GM18499 (cell line): ENCODE measurements around the gene RB1.
"Not testable (repeated sequence)": the region's sequence is repeated elsewhere in the genome, so short reads cannot be mapped to it uniquely, and the experiment has no call there.

Experiments used
- ATAC-seq: cut with Tn5 transposase; IDR thresholded peaks from one replicate; pipeline ENCODE4 v1.9.1; 2021; ENCODE audit warnings: moderate number of reproducible peaks; ENCODE audit not compliant: insufficient read depth, unreplicated experiment

The RB1 gene

DNA sequence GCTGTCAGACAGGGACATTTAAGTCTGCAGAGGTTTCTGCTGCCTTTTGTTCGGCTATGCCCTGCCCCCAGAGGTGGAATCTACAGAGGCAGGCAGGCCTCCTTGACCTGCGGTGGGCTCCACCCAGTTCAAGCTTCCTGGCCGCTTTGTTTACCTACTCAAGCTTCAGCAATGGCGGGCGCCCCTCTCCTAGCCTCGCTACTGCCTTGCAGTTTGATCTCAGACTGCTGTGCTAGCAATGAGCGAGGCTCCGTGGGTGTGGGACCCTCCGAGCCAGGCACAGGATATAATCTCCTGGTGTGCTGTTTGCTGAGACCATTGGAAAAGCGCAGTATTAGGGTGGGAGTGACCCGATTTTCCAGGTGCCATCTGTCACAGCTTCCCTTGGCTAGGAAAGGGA is 35.6 kb downstream of the RB1 start:
- not testable (repeated sequence) for ATAC-seq

DNA sequence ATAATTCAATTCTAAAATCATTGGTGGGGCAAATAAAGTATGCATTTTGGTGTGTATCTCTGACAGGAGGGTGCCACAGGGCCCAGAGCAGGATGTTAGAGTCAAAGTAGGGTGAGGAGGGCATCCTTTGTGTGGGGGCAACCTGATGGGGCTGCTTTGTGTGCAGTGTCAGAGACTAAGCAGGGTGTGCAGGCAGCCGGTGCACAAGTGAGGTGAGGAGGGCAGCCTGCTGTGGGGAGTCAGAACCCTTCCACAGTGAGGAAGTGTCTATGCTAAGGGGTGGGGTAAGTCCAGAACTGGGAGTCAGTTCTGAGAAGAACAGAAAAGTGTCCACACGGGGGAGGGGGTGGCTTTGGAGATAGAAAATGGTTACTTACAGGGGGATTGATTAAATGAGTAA is 40.7 kb downstream of the RB1 start:
- no peak for ATAC-seq

DNA sequence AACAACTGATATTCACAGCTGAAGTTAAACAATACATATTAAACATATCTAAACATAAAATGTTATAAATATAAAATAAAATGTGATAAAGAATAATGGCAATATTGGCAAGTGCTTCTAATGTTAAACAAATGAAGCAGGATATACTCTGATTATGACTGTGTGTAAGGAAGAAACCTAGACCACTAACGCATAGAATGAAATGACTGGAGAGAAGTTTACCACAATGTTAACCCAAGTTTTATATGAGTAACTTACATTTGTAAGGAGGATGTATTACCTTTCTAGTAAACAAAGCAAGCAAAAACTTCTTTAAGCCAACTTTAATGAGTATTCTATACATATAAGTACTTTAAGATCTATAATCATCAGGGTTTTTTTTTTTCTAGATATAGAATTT is 43.0 kb downstream of the RB1 start:
- no peak for ATAC-seq

DNA sequence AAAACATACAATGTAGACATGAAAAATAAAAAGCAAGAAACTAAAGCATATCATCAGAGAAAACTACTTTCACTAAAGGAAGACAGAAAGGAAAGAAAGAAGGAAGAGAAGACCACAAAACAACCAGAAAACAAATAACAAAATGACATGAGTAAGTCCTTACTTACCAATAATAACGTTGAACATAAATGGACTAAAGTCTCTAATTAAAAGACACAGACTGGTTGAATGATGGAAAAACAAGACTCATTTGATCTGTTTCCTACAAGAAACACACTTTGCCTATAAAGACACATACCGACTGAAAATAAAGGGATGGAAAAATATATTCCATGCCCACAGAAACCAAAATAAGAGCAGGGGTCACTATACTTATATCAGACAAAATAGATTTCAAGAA is 46.0 kb downstream of the RB1 start:
- no peak for ATAC-seq

DNA sequence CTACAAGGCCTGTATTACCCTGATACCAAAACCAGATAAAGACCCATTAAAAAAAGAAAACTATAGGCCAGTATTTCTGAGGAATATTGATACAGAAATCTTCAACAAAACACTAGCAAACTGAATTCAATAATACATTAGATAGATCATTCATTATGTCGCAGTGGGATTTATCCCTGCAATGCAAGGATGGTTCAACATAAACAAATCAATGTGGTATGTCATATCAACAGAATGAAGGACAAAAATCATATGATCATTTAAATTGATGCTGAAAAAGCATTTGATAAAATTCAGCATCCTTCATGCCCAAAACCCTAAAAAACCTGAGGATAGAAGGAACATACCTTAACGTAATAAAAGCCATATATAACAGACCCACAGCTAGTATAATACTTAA is 50.0 kb downstream of the RB1 start:
- ATAC-seq = no peak

DNA sequence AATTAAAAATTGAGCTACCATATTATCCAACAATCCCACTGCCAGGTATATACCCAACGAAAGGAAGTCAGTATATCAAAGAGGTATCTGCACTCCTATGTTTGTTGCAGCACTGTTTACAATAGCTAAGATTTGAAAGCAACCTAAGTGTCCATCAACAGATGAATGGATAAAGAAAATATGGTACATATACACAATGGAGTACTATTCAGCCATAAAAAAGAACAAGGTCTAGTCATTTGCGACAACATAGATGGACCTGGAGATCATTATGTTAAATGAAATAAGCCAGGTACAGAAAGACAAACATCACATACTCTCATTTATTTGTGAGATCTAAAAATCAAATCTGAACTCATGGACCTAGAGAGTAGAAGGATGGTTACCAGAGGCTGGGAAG is 52.0 kb downstream of the RB1 start:
- not testable (repeated sequence) for ATAC-seq

DNA sequence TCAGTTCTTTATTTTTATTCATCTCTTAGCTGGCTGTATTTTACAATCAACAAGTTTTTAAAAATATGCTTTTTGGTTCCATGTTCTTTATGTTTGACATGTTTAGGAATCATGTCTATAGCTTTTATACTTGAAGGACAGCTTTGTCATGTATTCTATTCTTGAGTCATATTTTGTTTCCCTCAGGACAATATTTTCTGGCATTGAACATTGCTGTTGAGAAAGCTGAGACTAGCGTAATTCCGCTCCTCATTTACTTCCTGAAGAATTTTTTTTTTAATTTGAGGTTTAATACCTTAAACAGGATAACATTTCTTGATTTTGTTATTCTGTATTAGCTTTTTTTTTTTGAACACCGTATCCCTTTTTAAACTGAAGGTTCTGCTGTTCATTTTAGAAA is 53.2 kb downstream of the RB1 start:
- ATAC-seq = no peak

DNA sequence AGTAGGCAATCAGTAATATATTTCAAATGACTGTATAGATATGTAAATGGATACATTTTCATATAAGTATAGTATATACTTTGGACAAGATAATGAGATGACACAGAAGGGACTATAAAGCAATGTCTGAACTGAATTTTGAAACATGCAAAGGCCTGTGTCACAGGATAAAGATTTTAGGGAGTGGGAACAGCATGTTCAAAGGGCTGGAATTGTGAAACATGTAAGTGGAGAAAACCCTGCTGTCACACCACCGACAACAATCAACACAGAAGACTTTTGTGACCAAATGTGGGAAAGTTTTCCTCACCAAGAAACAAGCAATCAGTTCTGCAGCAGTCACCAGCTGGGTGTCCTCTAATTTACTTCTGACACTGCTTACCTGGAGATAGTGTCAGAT is 66.4 kb downstream of the RB1 start:
- no peak for ATAC-seq

DNA sequence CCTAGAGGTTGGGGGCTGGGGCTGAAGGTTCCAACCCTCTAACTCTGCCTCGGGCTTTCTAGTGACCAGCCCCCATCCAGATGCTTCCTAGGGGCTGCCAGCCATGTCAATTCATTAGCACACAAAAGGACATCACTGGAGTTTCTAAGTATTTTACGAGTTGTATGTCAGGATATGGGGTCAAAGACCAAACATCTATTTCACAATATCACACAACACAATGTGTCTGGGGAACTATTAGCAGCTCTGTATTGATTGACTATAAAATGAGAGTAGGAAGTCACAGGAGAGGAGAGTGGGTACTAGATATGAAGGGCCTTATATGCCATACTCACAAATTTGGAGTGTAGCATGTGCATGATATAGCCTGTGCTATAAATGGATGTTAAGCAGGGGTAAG is 67.3 kb downstream of the RB1 start:
- no peak for ATAC-seq

DNA sequence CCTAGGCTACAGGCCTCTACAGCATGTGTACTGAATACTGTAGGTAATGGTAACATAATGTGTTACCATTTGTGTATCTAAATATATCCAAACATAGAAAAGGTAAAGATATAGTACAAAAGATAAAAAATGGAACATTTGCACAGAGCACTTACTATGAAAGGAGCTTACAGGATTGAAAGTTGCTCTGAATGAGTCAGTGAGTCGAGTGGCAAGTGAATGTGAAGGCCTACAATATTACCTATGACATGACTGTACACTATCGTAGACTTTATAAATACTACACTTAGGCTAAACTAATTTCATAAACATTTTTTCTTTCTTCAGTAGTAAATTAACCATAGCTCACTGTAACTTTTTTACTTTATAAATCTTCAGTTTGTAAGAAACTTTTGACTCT is 74.3 kb downstream of the RB1 start:
- ATAC-seq = no peak

DNA sequence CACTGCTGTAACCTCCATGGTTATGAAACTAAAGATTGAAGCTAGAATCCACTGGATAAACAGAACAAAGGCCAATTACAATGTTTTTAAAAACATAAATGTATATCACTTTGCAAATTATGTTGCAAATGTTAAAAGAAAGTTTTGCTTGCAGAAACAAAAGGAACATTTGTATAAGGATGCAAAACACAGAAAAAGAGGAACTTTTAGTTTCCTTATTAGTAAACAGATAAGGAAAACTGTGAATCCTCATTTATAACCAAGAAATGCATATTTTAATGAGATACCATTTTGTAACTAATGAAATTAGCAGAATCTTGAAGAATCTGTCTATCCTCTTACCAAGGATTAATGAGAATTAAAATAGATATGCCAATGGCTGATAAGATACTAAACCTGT is 77.0 kb downstream of the RB1 start:
- no peak for ATAC-seq

DNA sequence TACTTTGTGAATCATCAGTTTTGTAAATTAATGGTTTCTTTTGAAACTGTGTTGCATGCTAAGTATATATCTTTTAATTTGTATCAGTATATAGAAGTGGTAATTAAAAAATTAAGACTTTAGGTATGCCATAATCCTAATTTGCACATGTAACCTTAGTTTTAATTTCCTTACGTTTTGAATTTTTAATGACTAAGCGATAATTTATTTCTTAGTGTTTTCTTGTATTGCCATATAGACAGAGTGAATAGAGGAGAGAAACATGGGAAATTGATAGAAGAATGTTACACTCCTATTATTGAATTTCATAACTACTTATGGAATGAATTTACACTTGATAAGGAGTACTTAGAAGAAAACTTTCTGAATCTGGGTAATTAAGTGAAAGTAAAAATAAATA is 79.8 kb downstream of the RB1 start:
- ATAC-seq = no peak

DNA sequence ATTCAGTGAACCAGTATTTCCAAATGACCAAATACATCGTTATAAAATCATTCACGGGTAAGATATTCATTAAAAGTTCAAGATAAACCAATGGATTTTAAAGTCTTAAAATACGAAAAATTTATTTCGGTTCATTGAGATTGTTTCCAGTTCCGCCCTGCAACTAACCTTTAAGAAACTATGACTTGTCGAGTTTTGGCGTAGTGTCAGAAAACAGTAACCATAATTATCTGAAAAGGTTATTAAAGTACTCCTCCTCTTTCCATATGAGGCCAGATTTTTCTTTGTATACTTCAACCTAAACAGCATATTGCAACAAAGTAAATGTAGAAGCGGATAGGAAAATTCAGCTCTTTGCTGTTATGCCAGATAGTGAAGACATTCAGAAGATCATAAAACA is 83.3 kb downstream of the RB1 start:
- no peak for ATAC-seq

DNA sequence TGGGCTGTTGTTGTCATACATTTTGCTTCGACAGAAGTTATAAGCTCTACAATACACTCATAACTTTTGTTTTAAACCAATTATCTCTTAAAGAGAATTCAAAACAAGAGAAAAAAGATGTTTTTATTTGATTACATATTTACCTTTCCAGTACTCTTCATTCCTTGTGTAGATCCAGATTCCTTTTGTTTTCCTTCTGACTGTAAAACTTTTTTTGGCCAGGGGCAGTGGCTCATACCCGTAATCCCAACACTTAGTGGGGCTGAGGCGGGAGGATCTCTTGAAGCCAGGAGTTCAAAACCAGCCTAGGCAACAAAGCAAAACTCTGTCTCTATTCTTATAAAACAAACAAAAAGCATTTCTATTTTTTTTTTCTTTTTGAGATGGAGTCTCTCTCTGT is 87.7 kb downstream of the RB1 start:
- no peak for ATAC-seq

DNA sequence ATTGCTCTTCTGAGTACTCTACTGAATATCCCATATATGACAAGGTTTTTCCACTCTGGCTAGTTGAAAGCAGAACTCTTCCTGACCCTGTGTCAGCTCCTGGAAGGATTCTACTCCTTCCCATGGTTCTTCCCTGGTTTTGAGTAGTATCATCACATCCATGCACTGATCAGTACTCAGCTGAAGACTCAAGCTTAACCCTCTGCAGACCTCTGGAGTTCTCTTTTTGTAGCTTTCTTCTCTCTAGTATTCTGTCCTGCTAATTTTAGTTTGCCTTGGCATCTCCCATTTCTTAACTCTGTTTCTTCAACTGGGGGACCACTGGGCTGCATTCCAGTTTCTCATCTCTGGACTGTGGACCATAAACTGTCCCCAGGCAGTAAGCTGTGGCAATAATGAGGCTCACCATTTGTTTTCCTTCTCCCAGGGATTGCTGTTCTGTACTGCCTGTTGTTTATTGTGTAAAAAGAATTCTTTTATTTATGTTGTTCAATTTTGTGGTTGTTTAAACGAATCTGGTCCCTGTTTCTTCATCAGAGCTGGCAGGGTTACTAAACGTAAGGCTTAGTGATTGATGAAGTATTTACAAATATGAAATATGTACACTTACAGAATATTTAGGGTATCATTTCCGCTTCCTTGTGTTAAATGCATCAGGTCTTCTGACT is 89.6 kb downstream of the RB1 start:
- no peak for ATAC-seq

DNA sequence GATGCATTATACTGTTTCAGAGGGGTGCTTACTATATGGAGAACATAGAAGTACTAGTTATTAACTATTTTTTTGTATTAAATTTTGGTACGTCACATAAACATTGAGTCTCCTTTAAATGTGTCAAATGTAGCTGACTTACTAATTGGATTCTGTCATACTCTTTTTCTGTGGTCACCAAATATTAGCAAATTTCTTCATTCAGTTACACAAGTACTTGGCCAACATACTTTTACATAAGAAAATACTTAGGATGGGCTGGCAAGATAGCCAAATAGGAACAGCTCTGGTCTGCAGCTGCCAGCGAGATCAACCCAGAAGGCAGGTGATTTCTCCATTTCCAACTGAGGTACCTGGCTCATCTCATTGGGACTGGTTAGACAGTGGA is 90.1 kb downstream of the RB1 start:
- ATAC-seq = no peak

DNA sequence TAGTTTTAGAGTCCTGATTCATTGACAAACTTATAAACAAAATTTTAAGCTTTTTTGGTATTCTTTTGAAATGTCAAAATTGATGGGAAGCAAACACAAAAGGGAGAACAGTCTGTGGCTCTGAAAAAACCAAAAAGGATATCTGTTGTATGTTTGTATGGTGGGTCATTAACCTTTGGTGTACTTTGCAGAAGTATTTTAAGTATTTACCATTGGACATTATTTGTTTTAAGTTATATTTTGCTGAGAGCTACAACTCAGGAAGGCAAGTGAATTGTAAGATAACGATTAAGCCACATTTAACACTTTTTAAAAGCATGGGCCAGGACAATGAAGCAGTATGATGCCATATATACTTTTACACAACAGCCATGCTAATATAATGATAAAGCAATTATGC is 94.2 kb downstream of the RB1 start:
- no peak for ATAC-seq

DNA sequence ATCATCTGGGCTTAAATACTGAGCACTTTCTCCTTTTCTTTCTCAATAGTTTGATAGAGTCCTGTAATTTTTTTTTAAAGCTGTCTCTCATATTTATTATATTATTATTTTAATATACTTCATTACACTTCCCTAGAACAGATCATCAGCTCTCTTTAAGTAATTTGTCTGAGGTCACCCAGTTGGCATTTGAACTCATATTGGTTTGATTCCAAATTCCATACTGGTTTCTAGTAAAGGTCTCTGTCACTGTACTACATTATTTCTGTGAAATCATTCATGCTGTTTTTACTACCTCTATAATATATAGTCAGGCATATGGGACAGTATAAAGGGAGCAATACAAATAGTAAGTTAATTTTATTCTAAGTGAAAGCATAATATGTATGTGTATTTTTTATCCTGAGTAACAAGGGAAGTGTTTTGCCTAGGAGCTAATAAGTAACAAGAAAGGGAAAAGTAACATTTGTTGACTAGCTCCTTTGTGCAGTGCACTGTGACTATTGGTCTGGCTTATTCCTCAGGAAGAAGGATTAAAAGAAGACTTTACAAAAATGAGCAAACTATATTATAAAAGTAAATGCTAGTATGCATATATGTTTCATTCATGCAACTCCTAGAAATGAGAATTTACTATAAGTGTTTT is 95.0 kb downstream of the RB1 start:
- ATAC-seq = no peak

DNA sequence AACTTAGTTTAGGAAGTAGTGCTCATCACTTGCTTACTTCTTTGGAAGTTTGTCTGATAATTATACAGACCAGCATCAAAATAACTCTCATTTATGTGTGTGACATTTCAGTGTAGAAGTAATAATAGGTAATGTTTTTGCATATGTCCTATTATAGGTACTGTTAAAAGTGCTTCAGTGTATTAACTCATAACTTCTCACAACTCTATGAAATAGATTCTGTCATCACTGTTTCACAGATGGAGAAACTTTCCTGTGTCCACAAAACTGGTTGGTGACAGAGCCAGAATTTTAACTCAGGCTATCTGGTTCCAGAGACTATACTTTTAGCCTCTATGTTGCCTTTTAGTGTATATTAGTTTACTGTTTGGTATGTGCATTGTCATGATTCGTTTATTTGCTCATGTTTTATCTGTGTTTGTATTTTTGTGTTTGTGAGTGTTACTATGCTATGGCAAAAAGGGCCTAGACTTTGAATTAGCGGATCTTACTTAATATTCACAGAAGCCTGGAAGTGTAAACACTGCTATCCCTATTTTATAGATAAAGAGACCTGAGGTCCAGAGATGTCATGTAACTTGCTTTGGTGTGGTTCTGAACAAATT is 96.6 kb downstream of the RB1 start:
- ATAC-seq = no peak

DNA sequence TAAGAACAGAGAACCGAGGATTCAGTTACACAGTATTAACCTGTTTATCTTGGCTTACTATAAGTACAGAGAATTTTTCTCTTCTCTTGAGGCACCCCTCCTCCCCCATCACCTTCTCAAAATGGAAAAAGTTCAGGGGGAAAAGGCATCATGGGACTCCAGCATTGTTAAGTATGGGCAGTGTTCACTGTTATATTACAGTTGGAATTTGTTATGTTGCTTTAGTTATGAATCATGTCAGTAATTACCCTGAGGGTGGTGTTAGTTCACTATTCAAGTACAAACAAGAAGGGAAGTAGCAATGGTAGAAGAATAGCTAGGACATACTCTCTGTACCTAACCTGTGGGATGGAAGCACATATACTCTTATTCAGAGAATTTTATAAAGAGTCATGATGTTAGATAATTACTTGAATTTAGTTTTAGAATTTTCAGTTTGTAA is 97.3 kb downstream of the RB1 start:
- ATAC-seq = no peak

DNA sequence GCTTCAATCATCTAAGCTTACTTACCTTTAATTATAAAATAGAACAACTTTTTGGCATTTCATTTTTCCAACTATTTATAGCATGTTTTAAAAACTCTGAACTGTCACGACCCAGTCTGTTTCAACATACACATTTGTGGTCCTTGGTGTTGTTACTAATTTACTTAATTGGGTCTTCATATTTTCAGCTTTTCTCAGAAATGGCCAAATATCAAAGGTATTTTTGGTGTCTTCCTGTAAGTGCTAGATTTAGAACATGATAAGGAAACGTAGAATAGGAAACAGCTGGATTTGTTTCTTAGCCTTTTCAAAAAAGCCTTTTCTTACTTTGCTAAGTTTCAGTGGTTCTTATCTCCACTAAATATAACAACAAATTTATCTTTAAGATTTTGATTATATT is 97.9 kb downstream of the RB1 start:
- ATAC-seq = no peak

DNA sequence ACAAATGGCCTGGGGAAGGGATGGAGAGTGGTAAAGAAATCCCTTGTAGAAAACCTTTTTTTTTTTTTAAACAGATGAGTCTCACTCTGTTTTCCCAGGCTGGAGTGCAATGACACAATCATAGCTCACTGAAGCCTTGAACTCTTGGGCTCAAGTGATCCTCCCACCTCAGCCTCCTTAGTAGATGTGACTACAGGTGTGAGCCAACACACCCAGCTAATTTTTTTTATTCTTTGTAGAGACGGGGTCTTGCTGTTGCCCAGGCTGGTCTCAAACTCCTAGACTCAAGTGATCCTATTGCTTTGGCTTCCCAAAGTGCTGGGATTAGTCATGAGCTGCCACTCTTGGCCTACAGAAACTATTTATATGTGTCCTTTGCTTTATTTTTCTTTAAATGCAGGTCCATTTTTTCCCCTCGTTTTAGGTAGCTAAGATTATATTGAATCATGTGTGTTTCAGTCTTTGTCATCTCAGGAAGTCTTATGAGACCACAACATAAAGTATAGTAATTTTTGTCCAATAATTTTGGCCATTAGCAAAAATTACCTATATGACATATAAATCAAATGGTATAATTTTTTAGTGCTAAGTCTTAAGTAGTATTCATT is 98.9 kb downstream of the RB1 start:
- ATAC-seq = no peak
